Panc1 (cell line): ENCODE data around the gene UNC93B1. TPM values are rescaled to one million over a fixed set of nuclear protein-coding genes. Genes with fewer than 3 reads are reported as not detected.

ENCODE experiments used
- ATAC-seq: fragments of 200-7000 bp; cut with Tn5 transposase; 2 replicates; pipeline ENCODE4 v1.9.1; 2020; ENCODE audit warnings: mild to moderate bottlenecking, moderate library complexity
- BruUV-seq: library from RNA; stranded (reverse); fragments of 400-500 nt; replicated peaks from 2 replicates; lab custom pipeline; 2021; lab: Mats Ljungman, UMichigan
- CTCF ChIA-PET: fragments of 300-600 bp; sonication (Branson Sonifier 250); formaldehyde crosslinking; loops from one replicate; lab custom pipeline; 2022; ENCODE audit warnings: antibody characterized with exemption; lab: Charles Lee
- POLR2A ChIA-PET: fragments of 300-600 bp; sonication (Branson Sonifier 250); formaldehyde crosslinking; loops from one replicate; lab custom pipeline; 2022; ENCODE audit warnings: antibody characterized with exemption; lab: Charles Lee
- DNase-seq: peaks from one replicate; pipeline ENCODE4 v3.0.0-alpha.2; 2010; ENCODE audit warnings: low read depth, low spot score
- H3K27ac ChIP-seq: 2 replicates; pipeline ENCODE4 v1.5.1; 2011; ENCODE audit warnings: mild to moderate bottlenecking, low read length, inconsistent platforms
- H3K27me3 ChIP-seq: fragments of 200-500 bp; sonication (Bioruptor generic); 2 replicates; pipeline ENCODE4 v1.6.0; 2014; ENCODE audit warnings: low read length, inconsistent platforms; ENCODE audit not compliant: control insufficient read depth, insufficient read depth
- H3K36me3 ChIP-seq: fragments of 200-500 bp; sonication (Bioruptor generic); 2 replicates; pipeline ENCODE4 v1.5.1; 2014; ENCODE audit warnings: inconsistent platforms, mild to moderate bottlenecking, low read length, moderate library complexity; ENCODE audit not compliant: control insufficient read depth, insufficient read depth
- H3K4me1 ChIP-seq: 2 replicates; pipeline ENCODE4 v1.5.1; 2011; ENCODE audit warnings: inconsistent platforms, mild to moderate bottlenecking, low read length, moderate library complexity; ENCODE audit not compliant: control insufficient read depth, insufficient read depth
- H3K4me3 ChIP-seq, 2 experiments: 2 replicates each; pipeline ENCODE4 v1.5.1; 2011 to 2012; ENCODE audit warnings: low read depth in 2 of 2, low read length in 2 of 2, mild to moderate bottlenecking in 2 of 2, inconsistent platforms in 1 of 2, moderate library complexity in 1 of 2
- H3K9me3 ChIP-seq: fragments of 200-500 bp; sonication (Bioruptor generic); 2 replicates; pipeline ENCODE4 v1.5.1; 2014; ENCODE audit warnings: low read depth, mild to moderate bottlenecking, inconsistent platforms, low read length, moderate library complexity; ENCODE audit not compliant: control insufficient read depth, insufficient read depth
- TCF7L2 ChIP-seq: IDR thresholded peaks from 2 replicates; pipeline ENCODE4 v1.6.1; 2011; ENCODE audit warnings: mild to moderate bottlenecking, low read depth, low read length, inconsistent platforms
- in situ Hi-C: cut with HindIII; loops from 2 replicates; pipeline ENCODE4 v1.10.0; 2016; ENCODE audit warnings: low sequenced_read_pairs, low pct_unique_long_range_greater_than_20kb
- intact Hi-C: fragments of 100-400 bp; cut with micrococcal nuclease; formaldehyde crosslinking; loops from one replicate; pipeline ENCODE4 v1.10.0; 2022; ENCODE audit not compliant: unreplicated experiment
- total RNA-seq: library from RNA; stranded (reverse); gene quantifications from one replicate; pipeline ENCODE4 v1.2.1, GENCODE V29; 2021; ENCODE audit not compliant: unreplicated experiment
- TF ChIP-seq, protein P1 (sequence below): fragments of 450-650 bp; IDR thresholded peaks from 2 replicates; pipeline ENCODE4 v1.5.1; 2017; ENCODE audit warnings: mild to moderate bottlenecking
- TF ChIP-seq, protein P2 (sequence below), 2 experiments: IDR thresholded peaks; 2 replicates each; pipeline ENCODE4 v1.6.1; 2011 to 2012; ENCODE audit warnings: low read depth in 2 of 2, control low read depth in 1 of 2, low read length in 1 of 2, mild to moderate bottlenecking in 1 of 2, moderate library complexity in 1 of 2; ENCODE audit not compliant: insufficient read depth in 1 of 2

The UNC93B1 gene
- total RNA-seq, 1 experiment from 2014 or later: 54.1 TPM

DNA sequence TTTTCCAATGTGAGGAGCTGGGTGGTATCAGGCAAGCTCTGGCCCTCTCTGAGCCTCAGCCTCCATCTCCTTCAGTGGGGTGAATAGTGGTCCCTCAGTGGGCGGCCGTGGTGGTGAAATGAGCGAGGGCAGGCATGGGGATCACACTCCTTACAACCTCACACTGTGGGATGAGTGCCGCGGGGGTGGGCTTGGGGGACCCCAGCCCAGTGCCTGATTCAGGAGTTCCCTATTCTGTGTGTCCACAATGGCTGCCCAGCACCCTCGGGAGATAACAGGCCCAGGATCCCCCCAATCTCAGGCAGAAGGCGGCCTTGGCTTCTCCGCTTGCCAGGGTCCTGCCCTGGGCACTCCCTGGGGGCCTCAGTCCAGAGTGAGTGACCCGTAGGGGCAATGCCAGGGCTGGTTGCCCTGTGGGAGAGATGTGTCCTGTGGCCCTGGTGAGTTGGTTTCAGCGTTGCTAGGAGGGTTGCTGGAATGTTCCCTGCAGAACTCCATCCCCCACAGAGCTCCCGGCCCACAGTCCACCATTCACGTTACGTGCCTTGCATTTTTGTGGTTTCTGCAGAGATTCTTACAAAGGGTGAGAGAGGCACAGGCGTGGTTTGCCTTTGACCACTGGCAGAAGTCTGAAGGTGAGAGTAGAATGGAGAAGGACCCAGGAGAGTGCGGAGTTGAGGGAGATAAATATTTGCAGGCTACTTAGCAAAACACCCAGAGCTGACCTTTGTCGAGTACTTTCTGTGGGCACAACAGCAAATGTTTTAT lies 9.1 kb upstream of the UNC93B1 start:
- intact Hi-C loops: no loop called here
- TF ChIP-seq, protein P1, sequence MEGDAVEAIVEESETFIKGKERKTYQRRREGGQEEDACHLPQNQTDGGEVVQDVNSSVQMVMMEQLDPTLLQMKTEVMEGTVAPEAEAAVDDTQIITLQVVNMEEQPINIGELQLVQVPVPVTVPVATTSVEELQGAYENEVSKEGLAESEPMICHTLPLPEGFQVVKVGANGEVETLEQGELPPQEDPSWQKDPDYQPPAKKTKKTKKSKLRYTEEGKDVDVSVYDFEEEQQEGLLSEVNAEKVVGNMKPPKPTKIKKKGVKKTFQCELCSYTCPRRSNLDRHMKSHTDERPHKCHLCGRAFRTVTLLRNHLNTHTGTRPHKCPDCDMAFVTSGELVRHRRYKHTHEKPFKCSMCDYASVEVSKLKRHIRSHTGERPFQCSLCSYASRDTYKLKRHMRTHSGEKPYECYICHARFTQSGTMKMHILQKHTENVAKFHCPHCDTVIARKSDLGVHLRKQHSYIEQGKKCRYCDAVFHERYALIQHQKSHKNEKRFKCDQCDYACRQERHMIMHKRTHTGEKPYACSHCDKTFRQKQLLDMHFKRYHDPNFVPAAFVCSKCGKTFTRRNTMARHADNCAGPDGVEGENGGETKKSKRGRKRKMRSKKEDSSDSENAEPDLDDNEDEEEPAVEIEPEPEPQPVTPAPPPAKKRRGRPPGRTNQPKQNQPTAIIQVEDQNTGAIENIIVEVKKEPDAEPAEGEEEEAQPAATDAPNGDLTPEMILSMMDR: no peak
- TF ChIP-seq, protein P2, sequence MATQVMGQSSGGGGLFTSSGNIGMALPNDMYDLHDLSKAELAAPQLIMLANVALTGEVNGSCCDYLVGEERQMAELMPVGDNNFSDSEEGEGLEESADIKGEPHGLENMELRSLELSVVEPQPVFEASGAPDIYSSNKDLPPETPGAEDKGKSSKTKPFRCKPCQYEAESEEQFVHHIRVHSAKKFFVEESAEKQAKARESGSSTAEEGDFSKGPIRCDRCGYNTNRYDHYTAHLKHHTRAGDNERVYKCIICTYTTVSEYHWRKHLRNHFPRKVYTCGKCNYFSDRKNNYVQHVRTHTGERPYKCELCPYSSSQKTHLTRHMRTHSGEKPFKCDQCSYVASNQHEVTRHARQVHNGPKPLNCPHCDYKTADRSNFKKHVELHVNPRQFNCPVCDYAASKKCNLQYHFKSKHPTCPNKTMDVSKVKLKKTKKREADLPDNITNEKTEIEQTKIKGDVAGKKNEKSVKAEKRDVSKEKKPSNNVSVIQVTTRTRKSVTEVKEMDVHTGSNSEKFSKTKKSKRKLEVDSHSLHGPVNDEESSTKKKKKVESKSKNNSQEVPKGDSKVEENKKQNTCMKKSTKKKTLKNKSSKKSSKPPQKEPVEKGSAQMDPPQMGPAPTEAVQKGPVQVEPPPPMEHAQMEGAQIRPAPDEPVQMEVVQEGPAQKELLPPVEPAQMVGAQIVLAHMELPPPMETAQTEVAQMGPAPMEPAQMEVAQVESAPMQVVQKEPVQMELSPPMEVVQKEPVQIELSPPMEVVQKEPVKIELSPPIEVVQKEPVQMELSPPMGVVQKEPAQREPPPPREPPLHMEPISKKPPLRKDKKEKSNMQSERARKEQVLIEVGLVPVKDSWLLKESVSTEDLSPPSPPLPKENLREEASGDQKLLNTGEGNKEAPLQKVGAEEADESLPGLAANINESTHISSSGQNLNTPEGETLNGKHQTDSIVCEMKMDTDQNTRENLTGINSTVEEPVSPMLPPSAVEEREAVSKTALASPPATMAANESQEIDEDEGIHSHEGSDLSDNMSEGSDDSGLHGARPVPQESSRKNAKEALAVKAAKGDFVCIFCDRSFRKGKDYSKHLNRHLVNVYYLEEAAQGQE (IDR thresholded peaks at IDR 0.05; ENCODE audit: insufficient read depth in 1 of 2, low read depth in 2 of 2, low read length in 1 of 2): no peak
- no peak overlapping the region; a peak in 1 of 4 replicates for H3K4me3 ChIP-seq
- H3K36me3 ChIP-seq: no peaks in the 10 kb centered on the region
- H3K9me3 ChIP-seq: no peaks in the 10 kb centered on the region
- no TSS peak for BruUV-seq
- DNase-seq: no peak
- peak overlapping the region; percentile 92 for H3K27ac ChIP-seq
- ATAC-seq: peak; percentile 40
- peaks cover 85% of the 10 kb centered on the region for H3K4me1 ChIP-seq
- in situ Hi-C loops: no loop called here
- ChIA-PET POLR2A (interaction anchor here (0.6 kb wide), 2 partner anchors 20 to 48 kb away, joined by 3 to 5 read pairs; no protein-coding TSS in a partner anchor), CTCF (no interaction called here)
- H3K27me3 ChIP-seq: no peaks in the 10 kb centered on the region

DNA sequence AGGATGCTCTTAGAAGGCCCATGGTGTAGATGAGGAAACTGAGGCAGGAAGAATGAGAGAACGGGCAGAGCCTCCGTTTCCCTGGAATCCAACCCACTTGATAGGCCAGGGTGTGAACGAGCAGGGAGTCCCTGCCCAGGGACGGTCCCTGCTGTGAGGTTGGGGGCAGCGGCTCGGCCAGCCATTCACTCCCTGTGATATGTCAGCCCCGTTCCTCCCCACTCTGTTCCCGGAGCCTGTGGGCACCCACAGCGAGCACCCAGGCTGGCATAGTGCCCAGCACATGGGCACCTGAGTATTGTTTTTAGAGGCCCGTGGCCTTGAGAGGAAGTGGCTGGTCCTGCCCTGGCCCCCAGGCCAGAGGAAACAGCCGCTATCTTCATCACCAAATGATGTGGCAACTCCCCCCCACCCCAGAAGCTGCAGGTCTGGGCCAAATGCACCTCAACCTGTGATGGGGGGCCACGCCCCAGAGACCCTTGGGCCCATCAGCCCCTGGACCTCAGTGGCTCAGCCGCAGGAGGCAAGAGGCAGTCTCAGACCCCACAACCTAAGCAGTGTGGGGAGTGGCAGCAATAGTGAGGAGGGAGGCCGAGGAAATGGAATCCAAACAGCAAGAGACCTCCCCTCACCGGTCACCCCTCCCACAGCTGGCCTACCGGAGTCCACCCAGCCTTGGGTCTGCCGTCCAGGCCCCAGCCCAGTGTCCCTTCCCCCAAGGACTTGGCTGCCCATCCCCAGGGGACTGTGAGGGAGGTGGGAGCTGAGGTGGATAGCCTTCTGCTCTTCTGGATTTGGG lies 8.3 kb upstream of the UNC93B1 start:
- peak overlapping the region; percentile 92 for H3K27ac ChIP-seq
- CTCF ChIA-PET: no interaction called here
- DNase-seq (no peak), ATAC-seq (no peak)
- no peaks in the 10 kb centered on the region for H3K27me3 ChIP-seq
- no peak for TF ChIP-seq TCF7L2
- H3K4me3 ChIP-seq: no peak overlapping the region
- no peaks in the 10 kb centered on the region for H3K36me3 ChIP-seq
- no TSS peak for BruUV-seq
- intact Hi-C loops: no loop called here
- H3K4me1 ChIP-seq: peaks cover 77% of the 10 kb centered on the region
- POLR2A ChIA-PET: interaction anchor here (0.6 kb wide), 1 partner anchor 358 kb away, joined by 3 read pairs; no protein-coding TSS in a partner anchor
- no peaks in the 10 kb centered on the region for H3K9me3 ChIP-seq
- in situ Hi-C loops: no loop called here
